ENCODE results near the gene OGDHL.

GRCh38 chr10:49688261-49688846 is 73.8 kb downstream of the OGDHL start:
- TF ChIP-seq POLR2AphosphoS5 (IDR thresholded peaks at IDR 0.05; ENCODE audit: borderline replicate concordance, low read depth, low read length), result no peak
- TF ChIP-seq EZH2 (IDR thresholded peaks at IDR 0.05), result no peak
- no peak for TF ChIP-seq FOXP2 (optimal IDR thresholded peaks at IDR 0.05; ENCODE audit: control extremely low read depth, extremely low read length, insufficient read depth)
